Peyer's patch (tissue), 4 donors: ENCODE results near the gene RNASE3. TPM values are rescaled to one million over a fixed set of nuclear protein-coding genes. Genes with fewer than 3 reads are reported as not detected.
"Not testable (repeated sequence)": the region's sequence is repeated elsewhere in the genome, so short reads cannot be mapped to it uniquely, and the experiment has no call there.

ENCODE experiments used
- DNase-seq, 3 donors: peaks; one replicate each; pipeline ENCODE4 v3.0.0-alpha.2; 2017 to 2019
- H3K27ac ChIP-seq, 4 donors: fragments of 200-600 bp; sonication (generic); one replicate each; pipeline ENCODE4 v1.5.1; 2016 to 2019
- H3K27me3 ChIP-seq, 2 donors: fragments of 200-600 bp; sonication (generic); one replicate each; pipeline ENCODE4 v1.5.1; 2019
- H3K36me3 ChIP-seq, 3 donors: fragments of 200-600 bp; sonication (generic); one replicate each; pipeline ENCODE4 v1.5.1; 2016 to 2019
- H3K4me1 ChIP-seq, 4 donors: fragments of 200-600 bp; sonication (generic); one replicate each; pipeline ENCODE4 v1.5.1; 2016 to 2019
- H3K4me3 ChIP-seq, 4 donors: fragments of 200-600 bp; sonication (generic); 1 replicate in 3 of 4; 2 replicates in 1 of 4; pipeline ENCODE4 v1.5.1; 2016 to 2019; ENCODE audit warnings: mild to moderate bottlenecking in 1 of 4
- H3K9me3 ChIP-seq, 4 donors: fragments of 200-600 bp; sonication (generic); one replicate each; pipeline ENCODE4 v1.5.1; 2016 to 2019; ENCODE audit warnings: mild to moderate bottlenecking in 1 of 4
- POLR2A ChIP-seq, 2 donors: fragments of 450-650 bp; IDR thresholded peaks; one replicate each; pipeline ENCODE4 v1.5.1; 2017; ENCODE audit warnings: antibody characterized with exemption in 2 of 2, mild to moderate bottlenecking in 2 of 2, moderate library complexity in 2 of 2
- total RNA-seq, 4 donors: library from RNA; depleted of rRNA; stranded (reverse); fragments of >200 nt; gene quantifications; one replicate each; pipeline ENCODE4 v1.1.0, GENCODE V29; 2016
- TF ChIP-seq, protein P1 (sequence below), 6 experiments: fragments of 450-650 bp in 4 of 6; fragments of 200-600 bp in 2 of 6; sonication (generic) in 1 of 6; IDR thresholded peaks; one replicate each; pipeline ENCODE4 v1.5.1; 2017 to 2019; ENCODE audit warnings: antibody characterized with exemption in 6 of 6, mild to moderate bottlenecking in 3 of 6, moderate library complexity in 1 of 6

RNASE3 gene
- total RNA-seq: not detected

DNA sequence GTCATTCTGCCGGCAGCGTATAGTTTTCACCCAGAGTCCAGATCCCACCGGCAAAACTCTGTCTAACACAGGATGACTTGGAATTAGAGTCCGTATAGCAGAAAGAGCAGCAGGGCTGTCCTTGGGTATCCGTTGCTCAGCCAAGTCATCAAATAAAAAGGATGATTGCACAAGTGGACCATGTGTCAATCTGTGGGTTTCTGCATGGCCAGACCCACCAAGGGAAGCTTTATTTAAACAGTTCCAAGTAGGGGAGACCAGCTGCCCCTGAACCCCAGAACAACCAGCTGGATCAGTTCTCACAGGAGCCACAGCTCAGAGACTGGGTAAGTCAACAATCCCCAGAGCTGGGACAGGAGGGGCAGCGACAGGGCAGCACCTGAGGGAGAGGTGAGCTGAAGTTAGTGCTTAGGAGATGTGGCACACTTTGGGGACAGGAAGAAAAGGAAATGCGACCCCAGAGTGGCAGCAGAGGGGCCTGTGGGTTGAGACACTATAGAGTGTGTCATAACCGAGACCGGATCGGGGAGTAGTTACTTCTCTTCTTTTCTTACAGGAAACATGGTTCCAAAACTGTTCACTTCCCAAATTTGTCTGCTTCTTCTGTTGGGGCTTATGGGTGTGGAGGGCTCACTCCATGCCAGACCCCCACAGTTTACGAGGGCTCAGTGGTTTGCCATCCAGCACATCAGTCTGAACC is at the start of gene RNASE3:
Gene RNASE3, plus strand, starts transcription at position 260 of the 700 bp plus-strand sequence. Its CDS starts 302 bp downstream, at position 562.
- H3K27me3 ChIP-seq, H3K4me1 ChIP-seq, H3K9me3 ChIP-seq, H3K27ac ChIP-seq, H3K4me3 ChIP-seq, H3K36me3 ChIP-seq, DNase-seq: not testable (repeated sequence)

DNA sequence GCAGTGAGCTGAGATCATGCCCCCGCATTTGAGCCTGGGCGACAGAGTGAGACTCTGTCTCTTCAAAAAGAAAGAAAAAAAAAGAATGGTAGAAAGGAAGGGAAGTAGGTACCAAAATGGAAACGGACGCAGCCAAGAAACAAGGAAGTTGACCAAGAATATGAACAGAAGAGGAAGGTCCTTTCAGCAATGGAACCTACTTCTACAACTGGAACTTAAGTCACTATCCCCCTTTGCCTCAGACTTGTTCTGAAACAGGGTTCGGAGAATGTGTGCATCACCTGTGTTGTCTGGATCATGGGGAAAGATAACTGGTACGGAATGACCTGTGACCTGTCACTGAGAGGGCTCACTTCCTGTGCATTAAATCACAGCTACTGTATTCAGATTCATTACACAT is 44.6 kb upstream of the RNASE3 start:
- Histone ChIP-seq H3K36me3 (no peaks in the 10 kb centered on the region), H3K27me3 (no peaks in the 10 kb centered on the region), H3K9me3 (no peaks in the 10 kb centered on the region), H3K4me1 (no peaks in the 10 kb centered on the region), H3K27ac (no peak overlapping the region), H3K4me3 (no peak overlapping the region)
- TF ChIP-seq POLR2A (IDR thresholded peaks at IDR 0.05): no peak
- TF ChIP-seq, protein P1, sequence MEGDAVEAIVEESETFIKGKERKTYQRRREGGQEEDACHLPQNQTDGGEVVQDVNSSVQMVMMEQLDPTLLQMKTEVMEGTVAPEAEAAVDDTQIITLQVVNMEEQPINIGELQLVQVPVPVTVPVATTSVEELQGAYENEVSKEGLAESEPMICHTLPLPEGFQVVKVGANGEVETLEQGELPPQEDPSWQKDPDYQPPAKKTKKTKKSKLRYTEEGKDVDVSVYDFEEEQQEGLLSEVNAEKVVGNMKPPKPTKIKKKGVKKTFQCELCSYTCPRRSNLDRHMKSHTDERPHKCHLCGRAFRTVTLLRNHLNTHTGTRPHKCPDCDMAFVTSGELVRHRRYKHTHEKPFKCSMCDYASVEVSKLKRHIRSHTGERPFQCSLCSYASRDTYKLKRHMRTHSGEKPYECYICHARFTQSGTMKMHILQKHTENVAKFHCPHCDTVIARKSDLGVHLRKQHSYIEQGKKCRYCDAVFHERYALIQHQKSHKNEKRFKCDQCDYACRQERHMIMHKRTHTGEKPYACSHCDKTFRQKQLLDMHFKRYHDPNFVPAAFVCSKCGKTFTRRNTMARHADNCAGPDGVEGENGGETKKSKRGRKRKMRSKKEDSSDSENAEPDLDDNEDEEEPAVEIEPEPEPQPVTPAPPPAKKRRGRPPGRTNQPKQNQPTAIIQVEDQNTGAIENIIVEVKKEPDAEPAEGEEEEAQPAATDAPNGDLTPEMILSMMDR (IDR thresholded peaks at IDR 0.05): no peak
- no peak for DNase-seq

DNA sequence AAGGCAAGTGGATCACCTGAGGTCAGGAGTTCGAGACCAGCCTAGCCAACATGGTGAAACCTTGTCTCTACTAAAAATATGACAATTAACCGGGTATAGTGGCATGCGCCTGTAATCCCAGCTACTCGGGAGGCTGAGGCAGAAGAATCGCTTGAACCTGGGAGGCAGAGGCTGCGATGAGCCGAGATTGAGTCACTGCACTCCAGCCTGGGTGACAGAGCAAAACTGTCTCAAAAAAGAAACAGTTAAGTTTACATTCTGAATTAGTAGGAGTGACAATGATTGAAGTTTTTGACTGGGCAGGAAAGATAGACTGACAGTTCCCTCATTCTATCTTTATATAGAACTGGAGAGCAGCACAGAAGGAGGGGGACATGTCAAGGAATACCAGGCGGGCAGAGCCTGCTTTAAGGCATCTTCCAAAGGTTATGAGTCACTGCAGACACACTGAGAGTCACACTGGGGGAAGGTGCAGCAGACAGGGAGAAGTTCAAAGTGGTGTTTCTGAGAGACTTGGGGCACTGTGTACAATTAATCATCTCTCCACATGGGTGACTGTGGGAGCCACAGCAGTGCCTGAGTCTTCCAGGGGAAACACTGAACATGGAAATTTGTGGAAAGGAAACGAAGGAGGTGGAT is 42.8 kb upstream of the RNASE3 start:
- H3K27ac ChIP-seq: no peak overlapping the region
- no peak for TF ChIP-seq POLR2A (IDR thresholded peaks at IDR 0.05)
- TF ChIP-seq, protein P1 (IDR thresholded peaks at IDR 0.05): no peak

DNA sequence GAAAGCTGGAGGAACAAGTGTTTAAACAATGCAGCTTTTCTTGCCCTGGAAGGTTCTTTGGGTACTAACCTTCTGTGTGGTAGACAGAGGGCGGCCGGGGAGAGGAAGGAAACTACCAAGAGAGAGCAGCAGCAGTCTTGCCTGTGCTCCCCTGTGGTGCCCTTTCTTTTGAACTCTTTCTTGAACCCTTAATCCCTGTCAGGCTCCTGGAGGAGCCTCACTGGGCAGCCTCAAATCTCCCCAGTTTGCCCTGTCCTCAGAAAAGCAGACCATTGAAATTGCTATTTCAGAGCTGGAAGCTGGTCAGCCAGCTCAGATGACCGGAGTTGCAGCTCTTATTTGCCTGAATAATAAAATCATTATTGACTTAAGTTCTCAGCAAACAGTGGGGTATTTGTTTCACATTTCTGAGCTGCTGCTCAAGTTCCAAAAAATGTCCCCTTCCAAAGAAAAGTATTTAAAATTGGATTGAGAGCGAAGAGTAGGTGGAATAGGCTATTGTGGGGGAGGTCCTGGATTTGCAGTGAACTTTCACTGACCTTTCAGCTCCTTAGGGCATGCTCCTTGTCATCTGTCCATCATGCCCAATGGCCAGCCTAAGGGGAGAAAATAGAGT is 42.1 kb upstream of the RNASE3 start:
- Histone ChIP-seq H3K9me3 (no peaks in the 10 kb centered on the region), H3K36me3 (no peaks in the 10 kb centered on the region), H3K4me1 (no peaks in the 10 kb centered on the region), H3K27me3 (no peaks in the 10 kb centered on the region), H3K27ac (no peak overlapping the region), H3K4me3 (no peak overlapping the region)
- TF ChIP-seq POLR2A (IDR thresholded peaks at IDR 0.05): no peak
- TF ChIP-seq, protein P1 (IDR thresholded peaks at IDR 0.05): no peak
- DNase-seq: no peak

More for the DNA sequence above, 42.8 kb upstream of the RNASE3 start:
- H3K27me3 ChIP-seq: no peaks in the 10 kb centered on the region
- no peaks in the 10 kb centered on the region for H3K4me1 ChIP-seq
- no peak overlapping the region for H3K4me3 ChIP-seq
- no peaks in the 10 kb centered on the region for H3K36me3 ChIP-seq
- no peak for DNase-seq
- H3K9me3 ChIP-seq: no peaks in the 10 kb centered on the region

DNA sequence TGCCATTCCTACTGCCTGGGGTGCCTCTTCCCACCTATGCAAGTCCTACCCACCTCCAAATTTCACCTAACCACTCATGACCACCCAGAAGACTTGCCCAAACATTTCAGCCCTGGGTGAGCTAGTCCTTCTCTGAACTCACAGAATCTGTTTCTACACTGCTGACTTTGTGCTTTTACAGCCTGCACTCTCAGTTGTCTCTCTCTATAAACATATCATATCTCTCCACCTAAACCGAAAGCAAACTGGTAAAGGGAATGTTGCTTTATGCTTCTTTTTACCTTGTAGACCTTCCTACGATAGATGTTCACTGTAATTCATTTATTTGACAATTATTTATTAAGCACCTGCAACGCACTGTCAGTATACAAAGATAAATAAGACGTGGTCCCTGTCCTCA is 38.1 kb upstream of the RNASE3 start:
- no peaks in the 10 kb centered on the region for H3K4me1 ChIP-seq

More for the DNA sequence above, 38.1 kb upstream of the RNASE3 start:
- no peak for DNase-seq
- Histone ChIP-seq H3K27ac (no peak overlapping the region), H3K27me3 (no peaks in the 10 kb centered on the region), H3K9me3 (no peaks in the 10 kb centered on the region), H3K36me3 (no peaks in the 10 kb centered on the region), H3K4me3 (no peak overlapping the region)
- no peak for TF ChIP-seq POLR2A (IDR thresholded peaks at IDR 0.05)
- TF ChIP-seq, protein P1 (IDR thresholded peaks at IDR 0.05): no peak
